Measurements from ENCODE around the gene ST7.

Gene ST7

GRCh38 chr7:117048882-117049281 is 95.6 kb downstream of the ST7 start:
- H3K4me3 ChIP-seq (ENCODE audit: low read depth, low read length), result no peak overlapping the region

GRCh38 chr7:117051808-117052207 is 98.5 kb downstream of the ST7 start:
- in situ Hi-C loops (cut with HindIII; ENCODE audit: low sequenced_read_pairs), result no loop called here
- no peak for TF ChIP-seq CTCF (IDR thresholded peaks at IDR 0.05; ENCODE audit: low read depth, low read length, missing control alignments)
- H3K4me3 ChIP-seq (ENCODE audit: low read depth, low read length), result no peak overlapping the region
- no peak for DNase-seq (ENCODE audit: low read depth)

More at GRCh38 chr7:117048882-117049281, 95.6 kb downstream of the ST7 start:
- no peak for TF ChIP-seq CTCF (IDR thresholded peaks at IDR 0.05; ENCODE audit: low read depth, low read length, missing control alignments)
- in situ Hi-C loops (cut with HindIII; ENCODE audit: low sequenced_read_pairs), result no loop called here
- no peak for DNase-seq (ENCODE audit: low read depth)

GRCh38 chr7:117053432-117053831 is 100.1 kb downstream of the ST7 start:
- H3K4me3 ChIP-seq (ENCODE audit: low read depth, low read length), result no peak overlapping the region
- in situ Hi-C loops (cut with HindIII; ENCODE audit: low sequenced_read_pairs), result no loop called here
- no peak for TF ChIP-seq CTCF (IDR thresholded peaks at IDR 0.05; ENCODE audit: low read depth, low read length, missing control alignments)
- DNase-seq (ENCODE audit: low read depth), result no peak

- DNase-seq (ENCODE audit: low read depth), result no peak
- H3K4me3 ChIP-seq (ENCODE audit: low read depth, low read length), result no peak overlapping the region
- no peak for TF ChIP-seq CTCF (IDR thresholded peaks at IDR 0.05; ENCODE audit: low read depth, low read length, missing control alignments)
- in situ Hi-C loops (cut with HindIII; ENCODE audit: low sequenced_read_pairs), result no loop called here
Observed at GRCh38 chr7:117061751-117062150, 108.5 kb downstream of the ST7 start.

- TF ChIP-seq CTCF (IDR thresholded peaks at IDR 0.05; ENCODE audit: low read depth, low read length, missing control alignments), result no peak
- in situ Hi-C loops (cut with HindIII; ENCODE audit: low sequenced_read_pairs), result no loop called here
- no peak for DNase-seq (ENCODE audit: low read depth)
- H3K4me3 ChIP-seq (ENCODE audit: low read depth, low read length), result no peak overlapping the region
Observed at GRCh38 chr7:117062300-117062699, 109.0 kb downstream of the ST7 start.

- no peak for TF ChIP-seq CTCF (IDR thresholded peaks at IDR 0.05; ENCODE audit: low read depth, low read length, missing control alignments)
- in situ Hi-C loops (cut with HindIII; ENCODE audit: low sequenced_read_pairs), result no loop called here
- no peak for DNase-seq (ENCODE audit: low read depth)
- H3K4me3 ChIP-seq (ENCODE audit: low read depth, low read length), result no peak overlapping the region
Observed at GRCh38 chr7:117064688-117065087, 111.4 kb downstream of the ST7 start.
